HepG2 (cell line): ENCODE data around the gene MBLAC1. TPM values are rescaled to one million over a fixed set of nuclear protein-coding genes. Genes with fewer than 3 reads are reported as not detected.

Experiments used
- CHD2 ChIP-seq: IDR thresholded peaks from 2 replicates; pipeline ENCODE4 v1.6.1; 2011; ENCODE audit warnings: low read depth, low read length, improper control_type of control experiment
- DBP ChIP-seq: sonication (generic); formaldehyde crosslinking; IDR thresholded peaks from 2 replicates; pipeline ENCODE4 v1.4.0; 2020; ENCODE audit warnings: missing genetic modification reagents; ENCODE audit errors: not compliant biosample characterization
- EEA1 ChIP-seq: sonication (generic); formaldehyde crosslinking; IDR thresholded peaks from 2 replicates; pipeline ENCODE4 v1.5.1; 2020; ENCODE audit warnings: mild to moderate bottlenecking, missing genetic modification reagents, borderline replicate concordance
- FOXA3 ChIP-seq: IDR thresholded peaks from 2 replicates; pipeline ENCODE4 v1.6.1; 2016; ENCODE audit warnings: missing genetic modification reagents, missing compliant biosample characterization
- GFI1 ChIP-seq: sonication (generic); formaldehyde crosslinking; IDR thresholded peaks from 2 replicates; pipeline ENCODE4 v1.5.0; 2020; ENCODE audit warnings: missing genetic modification reagents, mild to moderate bottlenecking, borderline replicate concordance
- HBP1 ChIP-seq: IDR thresholded peaks from 2 replicates; pipeline ENCODE4 v1.6.1; 2016; ENCODE audit warnings: low read depth, control low read depth
- IKZF5 ChIP-seq: IDR thresholded peaks from 2 replicates; pipeline ENCODE4 v1.6.1; 2018; ENCODE audit warnings: missing genetic modification reagents, mild to moderate bottlenecking, missing compliant biosample characterization
- KLF11 ChIP-seq: IDR thresholded peaks from 2 replicates; pipeline ENCODE4 v1.6.1; 2016; ENCODE audit warnings: missing compliant biosample characterization
- MXD1 ChIP-seq: sonication (generic); formaldehyde crosslinking; IDR thresholded peaks from 2 replicates; pipeline ENCODE4 v1.4.0; 2020; ENCODE audit warnings: mild to moderate bottlenecking, missing genetic modification reagents
- POLR2A ChIP-seq, 2 experiments: IDR thresholded peaks; 2 replicates each; pipeline ENCODE4 v1.6.1; 2011; ENCODE audit warnings: low read depth in 2 of 2, low read length in 2 of 2, mild to moderate bottlenecking in 1 of 2, moderate library complexity in 1 of 2; ENCODE audit not compliant: insufficient read depth in 1 of 2
- RXRB ChIP-seq: IDR thresholded peaks from 2 replicates; pipeline ENCODE4 v1.6.1; 2016; ENCODE audit warnings: borderline replicate concordance, missing genetic modification reagents, missing compliant biosample characterization
- TMF1 ChIP-seq: sonication (generic); formaldehyde crosslinking; IDR thresholded peaks from 2 replicates; pipeline ENCODE4 v1.8.1; 2022; ENCODE audit warnings: low read depth, missing genetic modification reagents
- TOPORS ChIP-seq: sonication (generic); formaldehyde crosslinking; IDR thresholded peaks from 2 replicates; pipeline ENCODE4 v1.8.0; 2023; ENCODE audit warnings: mild to moderate bottlenecking, missing genetic modification reagents
- TP53 ChIP-seq: sonication (generic); formaldehyde crosslinking; conservative IDR thresholded peaks from 2 replicates; pipeline ENCODE4 v1.4.0; 2020; ENCODE audit warnings: missing genetic modification reagents
- ZBTB3 ChIP-seq: sonication (generic); formaldehyde crosslinking; IDR thresholded peaks from 2 replicates; pipeline ENCODE4 v1.4.0; 2020; ENCODE audit warnings: low read depth, mild to moderate bottlenecking, moderate library complexity, missing genetic modification reagents, borderline replicate concordance
- ZNF253 ChIP-seq: sonication (generic); formaldehyde crosslinking; IDR thresholded peaks from 2 replicates; pipeline ENCODE4 v1.8.0; 2022; ENCODE audit warnings: mild to moderate bottlenecking, missing genetic modification reagents, borderline replicate concordance
- ZNF318 ChIP-seq: sonication (generic); formaldehyde crosslinking; IDR thresholded peaks from 2 replicates; pipeline ENCODE4 v1.4.0; 2020; ENCODE audit warnings: mild to moderate bottlenecking, missing genetic modification reagents
- ZNF614 ChIP-seq: IDR thresholded peaks from 2 replicates; pipeline ENCODE4 v1.6.1; 2018; ENCODE audit warnings: missing biosample characterization, missing genetic modification reagents, inconsistent platforms, borderline replicate concordance
- polyA plus RNA-seq, 8 experiments: library from polyadenylated mRNA; depleted of rRNA in 3 of 8; stranded (reverse) in 7 of 8; unstranded in 1 of 8; fragments of >200 nt; fragmentation: Illumina TruSeq in 4 of 8; extraction: Trizol in 4 of 8; gene quantifications; 2 replicates each; pipeline versions ENCODE4 v1.2.1 to v1.2.3, GENCODE V29; 2011 to 2016; ENCODE audit warnings: low read depth in 4 of 8, missing spikeins in 1 of 8, mixed read lengths in 1 of 8; ENCODE audit not compliant: insufficient read depth in 1 of 8
- total RNA-seq, 5 experiments: library from RNA; depleted of rRNA; stranded (reverse); fragments of >200 nt; fragmentation: Illumina TruSeq; extraction: Trizol; gene quantifications; 2 replicates each; pipeline ENCODE4 v1.2.3, GENCODE V29; 2016; ENCODE audit warnings: low read depth in 1 of 5

The MBLAC1 gene
- total and polyA plus RNA-seq, 2 of the 13 experiments (the other 11 are each of a cell fraction or from before 2014, with no cell fraction given): 0.79 to 2.1 TPM

GRCh38 chr7:100080907-100081534 lies 45.7 kb upstream of the MBLAC1 start (continued):
- TF ChIP-seq ZNF318 (CRISPR knock-in tag) (no peak), ZNF614 (CRISPR knock-in tag) (no peak), KLF11 (CRISPR knock-in tag) (no peak), TMF1 (CRISPR knock-in tag) (no peak), ZBTB3 (CRISPR knock-in tag) (no peak), TP53 (CRISPR knock-in tag) (0 out of 2 replicates have a peak, but pooled peaks have one; percentile 14), CHD2 (no peak), POLR2A (IDR thresholded peaks at IDR 0.05; ENCODE audit: insufficient read depth in 1 of 2, low read depth in 2 of 2, low read length in 2 of 2) (peak; percentile 24 to 76; a peak in 2 of 4 replicates), TOPORS (CRISPR knock-in tag) (no peak), MXD1 (no peak), HBP1 (CRISPR knock-in tag) (0 out of 2 replicates have a peak, but pooled peaks have one; percentile 5), RXRB (CRISPR knock-in tag) (no peak), GFI1 (CRISPR knock-in tag) (no peak), EEA1 (no peak), DBP (CRISPR knock-in tag) (peak; percentile 53), FOXA3 (CRISPR knock-in tag) (peak; percentile 80), ZNF253 (CRISPR knock-in tag) (no peak), IKZF5 (no peak)
